Right hindlimb (tissue), 1 donor: ENCODE data around the gene ARID2.
A peak's percentile ranks its signal among the peaks of the same experiment; 100 is the strongest.

Experiments
- DNase-seq: peaks from one replicate; pipeline ENCODE4 v3.0.0-alpha.2; 2018

The ARID2 gene, protein sequence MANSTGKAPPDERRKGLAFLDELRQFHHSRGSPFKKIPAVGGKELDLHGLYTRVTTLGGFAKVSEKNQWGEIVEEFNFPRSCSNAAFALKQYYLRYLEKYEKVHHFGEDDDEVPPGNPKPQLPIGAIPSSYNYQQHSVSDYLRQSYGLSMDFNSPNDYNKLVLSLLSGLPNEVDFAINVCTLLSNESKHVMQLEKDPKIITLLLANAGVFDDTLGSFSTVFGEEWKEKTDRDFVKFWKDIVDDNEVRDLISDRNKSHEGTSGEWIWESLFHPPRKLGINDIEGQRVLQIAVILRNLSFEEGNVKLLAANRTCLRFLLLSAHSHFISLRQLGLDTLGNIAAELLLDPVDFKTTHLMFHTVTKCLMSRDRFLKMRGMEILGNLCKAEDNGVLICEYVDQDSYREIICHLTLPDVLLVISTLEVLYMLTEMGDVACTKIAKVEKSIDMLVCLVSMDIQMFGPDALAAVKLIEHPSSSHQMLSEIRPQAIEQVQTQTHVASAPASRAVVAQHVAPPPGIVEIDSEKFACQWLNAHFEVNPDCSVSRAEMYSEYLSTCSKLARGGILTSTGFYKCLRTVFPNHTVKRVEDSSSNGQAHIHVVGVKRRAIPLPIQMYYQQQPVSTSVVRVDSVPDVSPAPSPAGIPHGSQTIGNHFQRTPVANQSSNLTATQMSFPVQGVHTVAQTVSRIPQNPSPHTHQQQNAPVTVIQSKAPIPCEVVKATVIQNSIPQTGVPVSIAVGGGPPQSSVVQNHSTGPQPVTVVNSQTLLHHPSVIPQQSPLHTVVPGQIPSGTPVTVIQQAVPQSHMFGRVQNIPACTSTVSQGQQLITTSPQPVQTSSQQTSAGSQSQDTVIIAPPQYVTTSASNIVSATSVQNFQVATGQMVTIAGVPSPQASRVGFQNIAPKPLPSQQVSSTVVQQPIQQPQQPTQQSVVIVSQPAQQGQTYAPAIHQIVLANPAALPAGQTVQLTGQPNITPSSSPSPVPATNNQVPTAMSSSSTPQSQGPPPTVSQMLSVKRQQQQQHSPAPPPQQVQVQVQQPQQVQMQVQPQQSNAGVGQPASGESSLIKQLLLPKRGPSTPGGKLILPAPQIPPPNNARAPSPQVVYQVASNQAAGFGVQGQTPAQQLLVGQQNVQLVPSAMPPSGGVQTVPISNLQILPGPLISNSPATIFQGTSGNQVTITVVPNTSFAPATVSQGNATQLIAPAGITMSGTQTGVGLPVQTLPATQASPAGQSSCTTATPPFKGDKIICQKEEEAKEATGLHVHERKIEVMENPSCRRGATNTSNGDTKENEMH (N-terminal part only)

GRCh38 chr12:45729233-45730083 lies at the start of gene ARID2:
Gene ARID2 (plus strand): TSS chr12:45729706. CDS start chr12:45729837, 131 bp downstream.
- DNase-seq: peak; percentile 84

GRCh38 chr12:45680362-45680761 lies 49.1 kb upstream of the ARID2 start:
- DNase-seq: no peak

- no peak for DNase-seq
Measured at GRCh38 chr12:45681465-45681864, 48.0 kb upstream of the ARID2 start.

DNA sequence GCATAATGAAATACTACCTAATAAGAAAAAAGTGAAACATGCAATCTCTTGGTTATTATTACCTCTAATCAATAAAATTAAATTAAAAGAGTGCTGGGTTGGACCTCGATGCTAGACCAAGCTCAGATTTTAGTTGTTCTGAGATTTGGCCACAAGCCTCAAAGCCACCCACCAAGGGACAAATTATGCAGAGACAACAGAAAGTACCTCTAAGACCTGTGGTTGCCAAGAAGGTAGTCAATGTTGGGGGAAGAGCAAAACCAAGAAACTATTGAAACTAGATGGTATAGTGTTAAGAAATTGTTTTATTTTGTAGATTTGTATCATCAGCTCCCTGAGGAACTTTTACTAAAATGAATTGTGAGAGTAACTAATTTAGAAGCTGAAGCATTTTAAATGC lies 43.8 kb upstream of the ARID2 start:
- no peak for DNase-seq

- no peak for DNase-seq
Measured at GRCh38 chr12:45687081-45688015, 42.2 kb upstream of the ARID2 start.

DNA sequence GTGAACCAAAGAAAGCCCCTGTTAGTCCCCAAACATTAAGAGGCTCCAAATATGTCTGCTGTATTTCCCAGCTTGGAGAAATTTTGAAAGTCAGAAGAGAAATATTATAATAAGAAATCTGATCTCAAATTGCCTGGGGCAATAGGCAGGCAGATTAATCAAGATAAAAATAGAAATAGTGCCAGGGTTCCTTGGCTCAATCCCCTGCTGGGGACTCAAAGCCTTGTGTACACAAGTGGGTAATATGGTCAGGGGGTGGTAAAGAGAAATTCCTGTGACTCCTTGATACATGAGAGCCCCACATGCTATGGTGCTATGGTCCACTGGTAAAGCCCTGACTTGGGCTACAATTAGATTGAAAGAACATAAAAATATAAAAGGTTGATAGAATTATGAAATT lies 41.3 kb upstream of the ARID2 start:
- no peak for DNase-seq

DNA sequence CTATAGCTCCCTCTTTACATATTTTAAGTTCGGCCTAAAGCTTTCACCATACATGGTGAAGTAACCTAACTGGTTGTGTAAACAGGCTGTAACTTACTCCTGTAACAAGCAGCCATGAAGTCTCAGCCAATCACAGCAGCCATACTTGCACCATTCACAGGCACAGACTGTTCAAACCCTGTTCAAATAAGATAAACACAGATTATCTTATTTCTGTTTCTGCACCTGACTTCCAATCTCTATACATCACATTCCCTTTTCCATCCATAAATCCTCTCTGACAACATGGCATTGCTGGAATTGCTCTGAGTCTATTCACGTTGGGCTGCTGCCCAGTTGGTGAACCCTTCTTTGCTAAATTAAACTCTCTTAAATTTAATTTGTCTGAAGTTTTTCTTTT lies 34.5 kb upstream of the ARID2 start:
- no peak for DNase-seq

- DNase-seq: no peak
Measured at GRCh38 chr12:45695606-45696005, 33.9 kb upstream of the ARID2 start.

DNA sequence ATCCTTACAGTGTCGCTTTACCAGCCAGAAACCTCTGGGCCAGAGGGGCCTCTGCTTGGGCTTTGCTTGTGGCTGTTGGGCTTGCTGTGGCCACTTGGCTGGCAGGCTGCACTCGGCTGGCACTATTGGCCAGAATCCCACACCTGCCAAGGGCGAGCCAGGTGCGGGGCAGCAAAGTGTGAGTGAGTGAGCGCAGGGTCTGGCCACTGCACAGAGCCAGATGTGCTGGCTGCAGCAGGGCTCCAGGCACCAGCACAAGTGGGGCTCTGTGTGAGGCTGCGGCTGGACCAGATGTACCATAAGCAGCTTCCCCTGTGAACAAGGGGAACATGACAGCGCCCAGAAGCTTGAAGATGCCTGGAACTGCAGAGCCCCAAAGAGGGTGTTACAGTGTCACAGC lies 33.5 kb upstream of the ARID2 start:
- no peak for DNase-seq

DNA sequence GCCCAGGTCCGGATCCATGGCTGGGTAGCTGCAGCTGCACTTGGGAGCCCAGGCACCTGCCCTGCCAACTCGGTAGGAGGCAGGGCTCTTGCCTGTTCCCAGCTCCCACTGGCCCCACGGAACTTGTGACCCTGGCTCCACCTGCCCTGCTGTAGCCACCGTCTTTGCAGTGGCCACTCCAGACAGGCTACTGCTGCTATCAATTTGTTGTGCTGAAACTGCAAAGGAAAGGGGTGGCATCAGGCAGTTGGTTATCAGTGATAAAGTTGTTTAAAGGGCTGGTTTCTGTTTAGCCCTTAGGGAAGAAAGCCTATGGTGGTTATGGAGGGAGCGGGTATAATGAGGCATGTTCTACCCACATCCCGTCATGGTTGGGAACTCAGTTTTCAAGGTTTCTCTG lies 32.1 kb upstream of the ARID2 start:
- no peak for DNase-seq

GRCh38 chr12:45701296-45701695 lies 28.2 kb upstream of the ARID2 start:
- no peak for DNase-seq

- no peak for DNase-seq
Measured at GRCh38 chr12:45703942-45704341, 25.6 kb upstream of the ARID2 start.

GRCh38 chr12:45704968-45705367 lies 24.5 kb upstream of the ARID2 start:
- no peak for DNase-seq

- DNase-seq: no peak
Measured at GRCh38 chr12:45705404-45705803, 24.1 kb upstream of the ARID2 start.

- no peak for DNase-seq
Measured at GRCh38 chr12:45707241-45707857, 22.2 kb upstream of the ARID2 start.

DNA sequence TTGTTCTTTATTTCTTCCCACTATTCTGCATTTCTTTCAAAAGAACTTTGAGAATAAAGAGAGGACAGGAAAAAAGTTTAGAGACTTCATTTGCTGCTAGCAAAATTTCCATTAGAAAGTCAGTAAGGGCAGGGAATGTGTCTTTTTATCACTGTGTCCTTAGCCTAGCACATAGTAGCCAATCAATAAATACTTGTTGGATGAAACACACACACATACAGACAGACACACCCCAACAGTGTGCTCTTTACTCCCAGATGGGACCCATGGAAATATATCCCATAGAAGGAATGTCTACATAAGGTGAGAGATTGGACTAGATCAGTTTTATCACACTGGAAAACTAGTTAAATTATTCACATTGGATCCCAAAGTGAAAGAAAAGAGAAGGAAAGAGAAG lies 21.1 kb upstream of the ARID2 start:
- no peak for DNase-seq

- DNase-seq: no peak
Measured at GRCh38 chr12:45708901-45709300, 20.6 kb upstream of the ARID2 start.

DNA sequence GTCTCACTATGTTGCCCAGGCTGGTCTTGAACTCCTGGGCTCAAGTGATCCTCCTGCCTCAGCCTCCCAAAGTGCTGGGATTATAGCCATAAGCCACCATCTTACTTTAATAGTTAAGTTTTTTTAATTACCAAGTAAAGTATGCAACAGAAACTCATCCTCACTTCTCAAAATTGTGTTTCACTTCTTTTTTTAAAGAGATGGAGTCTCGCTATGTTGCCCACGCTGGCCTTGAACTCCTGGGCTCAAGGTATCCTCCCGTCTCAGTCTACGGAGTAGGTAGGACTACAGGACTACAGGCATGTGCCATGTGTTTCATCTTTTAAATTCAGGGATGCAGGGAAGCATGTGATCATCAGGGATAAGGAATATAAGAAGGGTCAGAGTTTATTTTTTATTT lies 17.2 kb upstream of the ARID2 start:
- no peak for DNase-seq

GRCh38 chr12:45713078-45713477 lies 16.4 kb upstream of the ARID2 start:
- DNase-seq: no peak

DNA sequence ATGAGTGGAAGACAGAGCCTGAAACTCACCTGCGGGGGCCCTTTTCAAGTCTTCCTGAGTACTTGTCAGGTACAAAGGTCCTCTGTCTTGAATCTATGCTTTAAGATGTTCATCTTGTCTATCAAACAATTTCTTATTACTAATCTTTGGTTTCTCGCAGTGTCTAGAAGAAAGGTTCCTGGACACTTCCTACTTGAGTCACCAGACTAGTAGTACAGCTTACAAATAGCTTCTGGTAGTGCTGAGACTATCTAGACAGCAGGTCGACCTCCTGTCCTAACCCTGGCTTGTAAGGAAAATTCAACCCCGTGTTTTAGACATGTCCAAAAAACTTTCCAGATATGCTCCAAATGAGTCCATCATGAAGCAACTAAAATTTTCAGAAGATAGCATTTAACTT lies 11.2 kb upstream of the ARID2 start:
- no peak for DNase-seq

DNA sequence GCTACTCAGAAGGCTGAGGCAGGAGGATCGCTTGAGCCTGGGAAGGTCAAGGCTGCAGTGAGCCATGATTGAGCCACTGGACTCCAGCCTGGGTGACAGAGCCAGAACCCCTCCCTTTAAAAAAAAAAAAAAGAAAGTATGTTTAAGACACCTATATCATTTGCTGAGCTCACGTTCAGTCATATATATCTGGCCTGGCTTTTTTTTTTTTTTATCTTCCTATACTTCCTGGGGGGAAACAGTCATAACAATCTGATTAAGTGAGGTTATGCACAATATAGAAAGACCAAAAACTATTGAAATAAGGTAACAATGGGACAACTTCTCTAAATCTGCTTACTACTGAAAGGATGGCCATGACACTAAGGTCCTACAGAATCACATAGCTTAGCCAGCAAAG lies 9.4 kb upstream of the ARID2 start:
- no peak for DNase-seq
